Subcutaneous adipose tissue (tissue), 4 donors: Measurements from ENCODE around the gene LHX5. TPM values are rescaled to one million over a fixed set of nuclear protein-coding genes. Genes with fewer than 3 reads are reported as not detected.

Source experiments
- CTCF ChIP-seq: fragments of 450-650 bp; IDR thresholded peaks from one replicate; pipeline ENCODE4 v1.5.1; 2016; ENCODE audit warnings: low read depth, mild to moderate bottlenecking, control low read depth, antibody characterized with exemption, moderate library complexity
- total RNA-seq, 4 donors: library from RNA; depleted of rRNA; stranded (reverse); fragments of >200 nt; gene quantifications; one replicate each; pipeline ENCODE4 v1.1.0, GENCODE V29; 2016

Gene LHX5
- total RNA-seq, 4 donors from 2014 or later = not detected

GRCh38 chr12:113425960-113426453 lies 45.7 kb downstream of the LHX5 start:
- no peak for TF ChIP-seq CTCF

- TF ChIP-seq CTCF = no peak
Observed at GRCh38 chr12:113424915-113425823, 46.5 kb downstream of the LHX5 start.

- TF ChIP-seq CTCF = no peak
Observed at GRCh38 chr12:113424456-113424855, 47.2 kb downstream of the LHX5 start.

GRCh38 chr12:113422886-113423669 lies 48.6 kb downstream of the LHX5 start:
- TF ChIP-seq CTCF = no peak

GRCh38 chr12:113422030-113422885 lies 49.4 kb downstream of the LHX5 start, which contains the start of gene SDSL:
Gene SDSL, plus strand, starts transcription at chr12:113422380. Its CDS starts 5,603 bp downstream, at chr12:113427983.
- TF ChIP-seq CTCF = no peak

- no peak for TF ChIP-seq CTCF
Observed at GRCh38 chr12:113420996-113421595, 50.6 kb downstream of the LHX5 start.
